Hepatic stellate cell (primary cell): ENCODE results near the gene PRR13.
A peak's percentile ranks its signal among the peaks of the same experiment; 100 is the strongest.
"Not testable (repeated sequence)": the region's sequence is repeated elsewhere in the genome, so short reads cannot be mapped to it uniquely, and the experiment has no call there.

Experiments
- DNase-seq: peaks from one replicate; pipeline ENCODE4 v3.0.0; 2011; ENCODE audit warnings: low spot score

Gene PRR13

DNA sequence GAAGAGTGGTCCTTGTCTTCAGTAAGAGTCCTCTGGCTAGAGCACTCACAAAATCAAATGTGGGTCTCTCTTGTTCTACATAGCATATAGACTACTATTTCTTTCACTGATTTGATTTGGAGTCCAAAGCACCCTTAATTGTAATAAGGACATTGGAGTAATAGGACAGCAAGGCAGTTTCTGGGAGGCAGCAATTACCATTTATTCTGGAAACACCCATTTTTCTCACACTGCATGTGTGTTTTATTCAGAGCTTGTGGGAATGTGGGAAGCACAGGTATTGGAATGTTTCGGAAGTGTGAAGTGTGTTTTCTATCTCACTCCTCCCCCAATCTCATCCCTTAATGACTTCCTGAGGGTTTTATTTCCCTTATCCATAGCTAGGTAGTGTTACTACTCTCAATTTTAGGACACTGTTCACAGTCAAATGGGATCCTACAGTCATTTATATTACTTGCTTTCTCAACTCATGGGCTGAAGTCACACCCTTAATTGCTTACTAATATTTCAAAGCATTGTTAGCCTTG, 30.6 kb downstream of the PRR13 start:
- DNase-seq, result no peak

DNA sequence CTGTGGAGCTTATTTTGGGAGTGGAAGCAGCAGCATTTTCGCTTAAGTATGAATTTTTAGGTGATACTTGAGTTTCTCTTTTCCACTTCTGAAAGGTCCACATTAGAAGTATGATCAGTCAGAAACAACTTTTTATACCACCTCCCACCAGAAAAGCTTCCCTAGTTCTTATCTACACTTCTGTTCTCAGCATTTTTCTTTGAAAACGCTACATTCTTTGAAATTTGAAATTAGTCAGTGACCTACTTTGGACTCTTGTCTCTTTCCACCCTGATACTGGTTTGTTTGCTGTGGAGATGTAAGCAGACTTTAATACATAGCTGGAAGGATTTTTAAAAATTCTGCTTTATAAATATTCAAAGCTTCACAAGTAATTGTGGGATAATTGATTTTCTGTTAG, 32.5 kb downstream of the PRR13 start:
- no peak for DNase-seq

DNA sequence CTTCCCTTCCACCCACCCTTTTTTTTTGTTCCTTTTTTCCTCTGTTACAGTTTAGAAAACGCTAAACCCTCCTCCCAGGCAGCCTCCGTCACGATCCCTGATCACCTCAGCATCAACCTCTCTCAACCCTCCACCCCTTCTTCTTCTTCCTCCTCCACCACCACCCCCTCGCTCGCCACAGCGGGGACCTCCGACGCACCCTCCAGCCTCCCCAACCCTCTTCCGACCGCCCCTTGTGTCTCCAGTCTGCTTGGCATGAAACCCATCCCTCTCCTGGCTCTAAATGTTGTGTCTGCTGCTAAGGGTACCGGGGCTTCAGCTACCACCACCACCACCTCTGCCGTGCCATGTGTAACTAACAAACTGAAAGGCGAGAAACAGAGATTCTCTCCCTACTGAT, 33.3 kb downstream of the PRR13 start:
- DNase-seq, result no peak

DNA sequence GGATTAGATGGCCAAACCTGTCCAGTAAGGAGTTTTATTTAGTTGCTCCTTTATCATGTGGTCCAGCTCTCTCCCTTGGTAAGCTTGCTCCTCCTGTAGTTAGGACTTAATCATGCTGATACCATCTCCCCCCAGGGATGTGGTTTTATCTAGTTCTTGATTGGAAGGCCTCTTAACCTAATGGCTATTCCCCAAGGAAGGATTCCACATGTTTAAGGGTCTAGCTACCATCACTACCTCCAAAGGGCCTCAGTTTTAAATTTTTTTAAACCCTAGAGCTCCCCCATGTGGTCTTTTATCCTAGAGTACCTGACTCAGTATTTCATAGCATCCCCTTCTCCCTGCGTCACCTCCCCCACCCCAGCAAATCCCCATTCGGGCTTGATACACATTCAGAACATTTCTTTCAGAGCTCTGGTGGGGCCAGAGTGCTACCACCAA, 35.3 kb downstream of the PRR13 start:
- DNase-seq, result no peak

DNA sequence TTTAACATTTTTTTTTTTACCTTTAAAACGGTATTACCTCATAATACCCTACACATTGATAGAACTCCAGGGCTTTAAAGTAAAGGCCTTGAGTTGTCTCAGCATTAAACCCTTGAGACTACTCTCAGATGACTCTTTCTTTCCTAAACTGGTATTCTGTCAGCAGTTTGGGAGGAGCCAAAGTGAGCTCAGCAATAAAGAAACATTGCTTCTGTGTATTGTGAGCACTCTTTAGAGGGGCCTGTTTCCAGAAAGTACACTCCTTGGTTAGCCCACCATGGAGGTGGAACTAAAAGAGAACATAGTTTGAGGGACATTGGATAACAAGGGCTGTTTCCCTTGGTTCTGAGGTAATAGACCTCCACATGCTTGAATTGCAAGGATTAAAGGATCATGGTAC, 37.3 kb downstream of the PRR13 start:
- no peak for DNase-seq

DNA sequence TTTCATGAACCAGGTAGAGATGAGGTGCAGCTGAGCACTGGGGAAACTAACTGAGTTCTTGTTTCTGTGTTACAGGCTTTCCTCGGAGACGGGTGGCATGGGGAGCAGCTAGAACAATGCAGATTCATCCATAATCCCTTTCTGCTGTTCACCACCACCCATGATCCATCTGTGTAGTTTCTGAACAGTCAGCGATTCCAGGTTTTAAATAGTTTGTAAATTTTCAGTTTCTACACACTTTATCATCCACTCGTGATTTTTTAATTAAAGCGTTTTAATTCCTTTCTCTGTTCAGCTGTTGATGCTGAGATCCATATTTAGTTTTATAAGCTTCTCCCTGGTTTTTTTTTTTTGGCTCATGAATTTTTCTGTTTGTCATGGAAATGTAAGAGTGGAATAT, 37.8 kb downstream of the PRR13 start:
- no peak for DNase-seq

DNA sequence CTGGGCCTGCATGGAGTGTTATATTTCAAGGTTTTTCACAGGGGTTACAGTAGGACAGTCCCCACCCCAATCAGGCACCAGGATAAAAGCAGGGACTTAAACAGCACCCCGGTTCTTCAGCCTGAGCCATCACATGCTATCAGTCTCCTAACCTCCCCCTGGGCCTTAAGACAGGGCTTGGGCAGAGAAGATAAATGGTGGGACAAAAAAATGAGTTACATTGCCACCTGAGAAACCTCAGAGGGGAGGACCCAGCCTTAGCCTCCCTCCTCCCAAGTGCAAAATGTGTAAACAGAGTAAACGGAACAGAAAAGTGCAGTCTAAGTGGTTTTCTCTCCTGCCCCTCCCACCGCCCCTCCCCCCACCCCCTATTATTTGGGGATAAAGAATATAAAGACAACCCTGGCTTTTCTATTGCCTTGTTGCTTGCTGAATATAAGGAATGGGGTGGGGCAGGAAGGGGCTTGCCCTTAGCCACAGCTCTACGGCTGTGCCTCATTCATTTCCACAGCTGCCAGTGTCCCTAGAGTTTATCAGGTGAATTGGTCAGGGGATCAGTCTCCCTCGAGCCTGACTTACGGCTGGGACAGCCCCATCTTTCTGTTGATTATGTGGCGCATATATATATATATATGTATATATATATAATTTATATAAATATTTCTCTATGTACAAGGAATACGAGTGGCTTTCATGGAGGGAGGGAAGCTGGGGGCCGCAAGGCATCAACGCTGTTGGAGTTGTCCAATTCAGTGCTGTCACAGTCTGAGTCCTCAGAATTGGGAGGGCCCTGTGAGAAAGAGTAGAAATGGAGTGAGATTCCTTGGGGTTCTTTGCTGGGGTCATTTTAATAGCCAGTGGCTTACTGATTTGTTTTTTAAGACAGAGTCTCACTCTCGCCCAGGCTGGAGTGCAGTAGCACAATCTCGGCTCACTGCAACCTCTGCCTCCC, 39.2 kb downstream of the PRR13 start:
- DNase-seq, result no peak

DNA sequence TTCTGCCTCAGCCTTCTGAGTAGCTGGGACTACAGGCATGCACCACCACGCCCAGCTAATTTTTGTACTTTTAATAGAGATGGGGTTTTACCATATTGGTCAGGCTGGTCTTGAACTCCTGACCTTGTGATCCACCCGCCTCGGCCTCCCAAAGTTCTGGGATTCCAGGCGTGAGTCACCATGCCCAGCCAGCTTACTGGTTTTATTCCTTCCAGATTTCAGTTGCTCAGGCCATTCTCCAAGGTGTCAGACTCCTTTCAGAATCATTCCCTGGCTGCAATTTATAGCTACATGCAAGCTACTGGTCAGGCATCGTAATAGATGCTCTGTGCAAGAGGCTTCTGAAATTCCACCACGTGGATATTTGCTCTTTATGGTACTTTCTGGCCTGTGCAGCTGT, 39.9 kb downstream of the PRR13 start:
- DNase-seq, result not testable (repeated sequence)

DNA sequence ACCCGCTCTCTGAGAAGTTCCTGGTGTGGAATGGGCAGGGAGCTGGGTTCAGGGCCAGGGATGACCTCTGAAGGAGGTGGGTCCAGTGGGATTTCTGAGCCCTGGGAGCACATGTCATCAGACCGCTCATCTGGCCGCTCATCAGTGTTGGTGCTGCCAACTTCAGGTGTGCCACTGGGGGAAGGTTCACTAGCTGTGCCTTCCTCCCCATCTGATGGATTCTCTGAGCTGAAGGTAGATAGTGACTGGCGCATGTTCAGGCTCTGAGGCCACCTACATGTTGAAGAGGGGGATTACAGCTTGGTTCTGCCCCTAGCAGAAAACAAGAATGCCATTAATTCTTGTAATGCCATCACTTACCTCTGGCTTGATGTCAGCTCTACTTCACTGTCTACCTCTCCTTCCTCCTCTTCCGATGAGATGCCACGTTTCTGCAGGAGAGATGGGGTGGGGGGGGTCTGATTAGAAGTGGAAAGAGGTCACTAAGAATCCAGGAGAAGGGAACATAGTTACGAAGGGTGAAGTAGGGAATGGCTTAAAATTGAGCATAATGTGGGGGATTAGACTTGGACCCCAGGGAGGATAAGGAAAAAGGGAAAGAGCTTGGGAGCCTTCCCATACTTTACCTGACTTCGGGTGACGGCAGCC, 40.5 kb downstream of the PRR13 start:
- no peak for DNase-seq

DNA sequence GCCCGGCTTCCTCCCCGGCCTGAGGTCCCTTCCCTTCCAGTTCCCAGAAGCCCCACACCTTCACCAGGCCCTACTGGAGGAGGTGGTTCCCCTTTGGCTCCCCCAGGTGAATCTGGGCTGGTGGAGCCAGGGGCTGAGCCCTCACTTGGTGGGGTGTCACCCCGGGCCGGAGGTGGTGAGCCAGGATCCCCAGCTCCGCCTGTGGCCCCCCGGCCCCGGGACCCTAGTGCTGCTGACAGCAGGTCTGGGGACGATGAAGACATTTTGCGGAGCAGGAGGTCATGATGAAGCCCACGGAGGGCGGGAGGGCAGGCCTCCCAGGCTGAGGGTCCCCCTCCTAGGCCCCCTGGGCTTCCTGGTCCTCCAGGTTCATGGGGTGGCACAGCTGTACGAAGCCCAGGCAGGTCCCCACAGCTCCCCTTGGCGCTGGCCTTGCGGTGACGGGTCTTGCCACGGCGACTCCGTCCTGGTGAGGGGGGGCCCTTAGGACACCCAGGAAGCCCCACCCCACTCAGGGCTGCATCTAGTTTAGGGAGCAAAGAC, 41.2 kb downstream of the PRR13 start:
- no peak for DNase-seq

DNA sequence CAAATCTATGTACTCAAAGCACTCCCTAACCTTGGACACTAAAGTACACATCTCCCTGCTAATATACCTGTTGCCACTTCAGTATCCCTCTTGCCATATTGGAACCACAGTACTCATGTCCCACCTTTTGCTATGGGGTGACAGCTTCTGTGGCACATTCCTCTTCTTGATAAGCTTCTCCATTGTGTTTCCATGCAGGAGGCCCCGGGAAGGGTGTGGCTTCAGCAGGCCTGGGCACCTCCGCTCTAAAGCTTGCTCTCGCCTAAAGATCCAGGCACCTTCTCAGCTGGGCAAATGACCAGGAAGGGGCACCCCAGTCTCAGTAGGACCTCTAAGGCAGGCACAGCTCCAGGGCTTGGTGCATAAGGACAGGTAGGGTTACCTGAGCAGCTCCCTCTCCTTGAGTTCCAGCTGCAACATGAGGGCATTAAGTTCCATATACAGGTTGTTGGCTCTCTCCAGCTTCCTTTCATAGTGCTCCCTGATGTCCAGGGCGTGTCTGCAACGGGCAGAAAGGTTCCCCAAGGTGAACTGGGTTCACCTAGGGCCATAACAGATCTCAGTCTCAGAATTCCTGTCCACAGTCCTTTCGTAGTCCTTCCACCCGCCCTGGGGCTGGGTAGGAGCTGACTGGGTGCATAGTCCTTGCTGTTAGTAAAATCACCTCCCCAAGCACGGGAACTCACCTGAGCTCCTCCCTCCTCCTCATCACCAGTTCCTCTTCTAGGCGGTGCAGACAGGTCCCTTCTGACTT, 41.9 kb downstream of the PRR13 start:
- no peak for DNase-seq

DNA sequence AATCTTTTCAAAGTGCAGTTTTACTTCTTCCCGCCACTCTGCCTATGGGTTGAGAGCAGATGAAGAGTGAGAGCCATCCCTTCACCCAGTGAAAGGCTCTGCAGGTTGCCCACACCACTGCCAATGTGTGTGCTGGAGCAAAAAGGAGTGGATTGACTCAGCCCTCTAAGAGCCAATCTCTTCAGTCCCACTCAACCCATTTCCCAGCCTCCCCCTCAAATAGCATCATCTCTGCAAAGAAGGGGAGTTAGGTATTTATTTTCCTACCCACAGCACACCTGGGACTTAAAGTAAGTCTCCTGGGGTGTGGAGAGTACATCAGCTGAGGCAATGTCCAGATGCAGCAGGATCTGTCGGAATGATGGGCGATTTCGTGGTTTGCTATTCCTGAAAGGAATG, 42.4 kb downstream of the PRR13 start:
- DNase-seq, result no peak

DNA sequence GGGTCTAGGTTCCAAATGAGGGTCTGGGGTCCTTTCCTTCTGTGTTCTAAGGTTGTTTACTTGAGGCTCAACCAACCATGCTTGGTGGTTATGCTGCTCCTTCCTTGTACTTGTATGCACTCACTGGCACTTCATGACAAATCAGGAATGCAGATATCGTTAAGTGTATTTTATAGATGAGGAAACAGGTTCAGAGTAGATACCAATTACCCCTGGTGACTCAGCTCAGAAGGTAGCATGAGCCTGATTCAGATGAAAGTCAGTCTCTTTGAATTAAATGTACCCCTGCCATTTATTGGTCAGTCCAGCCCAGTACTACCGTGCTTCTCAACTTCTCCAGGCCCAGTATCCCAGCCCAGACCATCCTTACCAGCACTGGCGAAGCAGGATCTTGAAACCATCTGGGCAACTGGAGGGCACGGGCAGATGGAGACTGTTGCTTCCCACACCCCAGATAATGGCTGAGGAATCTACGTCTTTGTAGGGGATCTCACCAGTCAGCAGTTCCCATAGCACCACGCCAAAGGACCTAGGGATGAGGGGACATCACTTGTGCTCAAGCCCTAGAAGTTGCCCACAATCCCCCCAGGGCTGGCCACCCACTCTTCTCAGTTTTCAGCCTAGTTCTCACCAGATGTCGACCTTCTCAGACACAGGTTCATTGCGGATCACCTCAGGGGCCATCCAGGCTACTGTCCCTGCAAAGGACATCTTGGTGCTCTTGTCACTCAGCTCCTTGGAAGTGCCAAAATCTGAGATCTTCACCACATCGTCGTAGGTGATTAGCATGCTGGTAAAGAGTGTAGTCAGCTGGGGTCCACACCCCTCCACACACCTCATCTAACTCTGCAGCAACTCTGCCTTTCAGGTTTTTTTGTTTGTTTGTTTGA, 43.4 kb downstream of the PRR13 start:
- DNase-seq, result no peak

DNA sequence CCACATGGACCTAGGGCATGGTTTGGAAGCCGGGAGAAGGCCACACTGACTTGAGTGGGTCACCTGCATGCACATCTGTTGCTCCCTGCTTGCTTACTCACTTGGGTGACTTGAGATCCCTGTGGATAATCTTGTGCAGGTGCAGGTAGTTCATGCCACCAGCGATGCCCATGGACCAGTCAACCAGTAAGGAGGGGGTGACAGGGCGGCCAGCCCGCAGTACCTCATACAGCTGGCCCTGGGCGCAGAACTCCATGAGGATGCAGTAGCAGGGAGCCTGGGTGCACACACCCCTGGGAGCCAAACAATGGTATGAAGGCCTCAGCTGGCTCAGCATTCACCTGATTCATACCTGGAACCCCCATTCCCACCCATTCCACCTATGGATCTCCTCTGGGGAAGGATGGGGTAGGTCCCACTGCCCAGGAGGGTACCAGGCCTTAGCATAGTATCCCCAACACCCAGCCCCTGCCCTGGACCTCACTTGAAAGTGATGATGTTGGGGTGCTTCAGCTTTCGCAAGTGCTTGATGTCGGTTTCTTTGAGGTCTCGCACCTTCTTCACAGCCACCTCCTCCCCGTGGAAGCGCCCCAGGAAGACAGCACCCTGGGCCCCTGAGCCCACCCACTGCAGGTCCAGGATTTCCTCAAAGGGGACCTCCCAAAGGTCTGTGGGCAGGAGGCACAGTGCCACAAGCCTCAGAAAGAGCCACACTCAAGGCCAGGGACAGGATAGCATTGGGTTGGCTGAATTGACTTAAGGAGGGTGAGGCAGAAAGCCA, 44.6 kb downstream of the PRR13 start:
- DNase-seq, result no peak

DNA sequence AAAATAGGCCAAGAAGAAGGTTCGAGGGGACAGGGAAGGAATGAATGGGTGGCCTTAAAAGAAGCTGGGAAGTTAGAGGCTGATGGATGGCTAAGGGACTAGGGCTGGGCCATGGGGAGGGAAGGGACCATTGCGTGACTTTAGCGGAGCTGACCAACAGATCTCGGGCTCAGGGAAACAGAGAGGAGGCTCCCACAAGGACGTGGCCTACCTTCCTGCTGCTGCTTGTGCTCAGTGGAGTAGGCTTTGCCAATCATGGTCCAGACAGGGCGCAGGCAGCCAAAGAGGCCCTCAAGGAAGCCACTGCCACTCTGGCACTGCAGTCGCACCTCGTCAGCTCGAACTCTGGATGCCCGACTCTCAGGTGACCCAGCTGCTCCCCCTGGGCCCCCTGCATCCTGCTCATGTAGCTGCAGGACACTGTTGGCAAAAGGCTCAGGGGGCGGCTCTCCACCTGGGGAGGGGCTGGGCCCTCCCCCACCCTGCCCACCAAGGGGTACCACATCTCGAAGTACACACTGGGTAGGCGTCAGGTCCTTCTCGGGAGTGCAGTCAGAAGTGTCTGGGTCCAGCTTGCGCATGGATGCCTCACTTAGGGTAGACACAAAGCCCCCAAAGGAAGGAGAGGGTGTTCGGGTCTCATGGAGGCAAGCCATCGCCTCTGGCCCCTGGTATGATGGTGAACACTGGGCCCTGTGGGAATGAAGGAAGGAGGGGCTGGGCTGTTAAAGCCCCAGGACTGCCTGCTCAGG, 45.4 kb downstream of the PRR13 start:
- DNase-seq, result no peak

DNA sequence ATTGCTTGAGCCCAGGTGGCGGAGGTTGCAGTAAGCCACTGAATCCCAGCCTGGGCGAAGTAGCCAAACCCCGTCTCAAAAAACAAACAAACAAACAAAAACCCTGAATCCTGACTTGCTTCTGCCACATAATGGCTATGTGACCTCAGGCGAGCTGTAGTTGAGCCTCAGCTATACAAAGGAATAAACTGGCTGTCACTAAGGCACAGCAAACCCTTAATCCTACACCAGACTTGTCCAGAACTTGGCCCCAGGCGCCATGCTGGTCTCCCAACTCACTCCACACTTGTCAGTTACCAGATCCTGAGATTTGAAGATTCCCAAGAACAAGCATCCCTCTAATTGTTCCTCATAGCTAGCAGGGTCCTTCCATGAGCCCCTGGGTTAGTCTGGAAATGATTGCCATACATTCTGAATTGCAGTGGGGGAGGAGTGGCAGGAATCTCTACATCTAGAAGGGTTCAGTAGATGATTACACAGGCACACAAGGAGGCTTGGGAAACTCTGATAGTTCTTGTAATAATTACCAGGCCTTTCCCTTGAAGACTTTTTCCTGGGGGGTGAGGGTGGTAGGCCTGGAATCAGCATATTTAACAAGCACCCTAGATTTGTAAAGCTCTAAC, 47.8 kb downstream of the PRR13 start:
- DNase-seq, result no peak

DNA sequence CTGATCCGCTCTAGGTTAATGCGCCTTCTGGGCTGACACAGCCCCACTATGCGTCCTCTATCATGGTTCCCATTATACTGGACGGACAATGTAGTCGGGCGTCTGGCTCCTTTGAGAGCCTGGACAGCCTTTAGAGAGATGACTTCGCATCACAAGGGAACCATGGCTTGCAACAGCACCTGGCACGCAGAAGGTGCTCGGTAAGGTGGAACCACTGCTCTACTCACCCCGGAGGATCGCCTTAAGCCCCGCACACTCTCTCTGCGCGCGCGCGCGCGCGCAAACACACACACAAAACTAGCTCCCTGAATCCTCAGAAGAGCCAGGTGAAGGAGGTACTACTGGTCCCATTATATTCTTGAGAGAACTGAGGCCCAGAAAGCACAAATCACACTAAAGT, 50.7 kb downstream of the PRR13 start:
- DNase-seq, result no peak

DNA sequence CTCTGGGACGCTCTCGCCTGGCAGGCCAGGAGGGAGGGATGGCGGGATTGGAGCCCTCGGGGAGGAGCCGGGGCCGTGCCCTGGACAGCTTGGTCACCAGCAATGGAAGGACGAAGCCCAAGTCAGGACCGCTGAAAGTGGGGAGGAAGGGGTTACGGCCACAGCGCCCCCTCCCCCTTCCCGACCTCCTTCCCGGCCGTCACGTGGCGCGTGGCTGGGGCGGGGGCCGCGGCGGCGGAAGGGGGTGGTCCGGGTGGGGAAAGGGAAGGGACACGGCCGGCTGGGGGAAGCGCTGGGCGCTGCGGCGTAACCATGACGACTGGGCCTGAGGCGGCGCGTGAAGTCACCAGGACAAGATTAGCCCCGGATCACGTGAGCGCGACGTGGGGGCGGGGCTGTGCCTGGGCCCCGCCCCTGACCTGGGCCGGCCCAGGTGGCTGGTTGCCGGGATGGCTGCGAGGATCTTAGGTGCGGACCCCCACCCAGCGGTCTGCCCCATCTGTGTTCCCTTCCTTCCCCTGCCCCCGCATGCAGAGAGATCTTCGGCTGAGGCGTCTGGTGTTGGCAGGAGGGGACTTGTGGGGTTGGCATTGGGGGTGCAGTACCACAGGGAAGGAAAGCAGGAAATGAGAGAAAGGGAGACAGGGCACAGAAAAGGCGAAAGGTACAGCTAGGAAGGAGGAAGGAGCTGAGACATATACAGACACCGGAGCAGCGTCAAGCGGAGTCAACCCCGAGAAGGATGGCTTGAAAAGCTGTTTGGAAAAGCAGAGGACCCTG, 51.5 kb downstream of the PRR13 start:
- DNase-seq, result peak; percentile 88
